HTERT RPE-1 (cell line): ENCODE results near the gene CRYBG2.
"Not testable (repeated sequence)": the region's sequence is repeated elsewhere in the genome, so short reads cannot be mapped to it uniquely, and the experiment has no call there.

Source experiments
- in situ Hi-C: fragments of 300-500 bp; cut with MboI; formaldehyde crosslinking; loops from 4 replicates; pipeline ENCODE4 v1.14.3; 2020; ENCODE audit warnings: low sequenced_read_pairs

CRYBG2 gene

DNA sequence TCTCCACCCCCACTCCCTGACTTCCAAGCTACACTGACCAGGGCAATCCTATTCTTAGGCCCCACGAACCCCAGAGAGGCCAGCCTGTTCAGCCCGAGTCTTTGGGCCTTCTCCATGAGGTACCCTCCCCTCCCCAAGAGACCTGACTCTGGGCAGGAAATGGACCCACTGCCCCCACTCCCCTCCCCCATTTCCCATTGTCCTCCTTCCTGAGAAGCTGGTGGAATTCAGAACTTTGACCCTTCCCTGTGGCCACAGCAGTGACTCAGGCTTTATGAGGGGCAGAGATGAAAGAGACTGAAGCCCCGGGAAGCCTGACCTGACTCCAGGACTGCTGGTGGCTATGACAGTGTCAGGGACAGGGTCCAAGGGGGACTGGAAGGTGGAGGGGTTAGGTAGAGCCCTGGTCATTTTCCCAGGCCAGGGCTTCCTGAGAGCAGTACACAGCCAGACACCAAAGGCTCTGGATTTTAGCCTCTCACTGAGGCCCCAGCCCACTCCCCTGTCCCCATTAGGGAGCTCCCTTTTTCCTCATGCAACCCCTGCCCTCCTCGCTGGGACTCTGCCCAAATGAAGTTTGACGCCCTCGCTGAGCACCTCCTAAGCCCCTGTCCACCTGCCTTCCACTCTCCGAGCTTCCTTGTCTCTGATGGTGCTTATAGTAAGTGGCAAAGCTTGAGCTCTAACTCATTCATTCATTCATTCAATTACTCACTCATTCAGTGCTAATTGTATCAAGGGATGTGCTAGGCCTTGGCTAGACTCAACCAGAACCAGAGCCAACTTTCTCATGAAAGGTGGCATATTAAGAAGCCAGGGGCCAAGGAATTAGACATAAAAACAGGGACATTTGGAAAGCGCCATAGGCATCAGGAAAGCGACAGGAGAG lies 3.0 kb downstream of the CRYBG2 start:
- in situ Hi-C loops = no loop called here

DNA sequence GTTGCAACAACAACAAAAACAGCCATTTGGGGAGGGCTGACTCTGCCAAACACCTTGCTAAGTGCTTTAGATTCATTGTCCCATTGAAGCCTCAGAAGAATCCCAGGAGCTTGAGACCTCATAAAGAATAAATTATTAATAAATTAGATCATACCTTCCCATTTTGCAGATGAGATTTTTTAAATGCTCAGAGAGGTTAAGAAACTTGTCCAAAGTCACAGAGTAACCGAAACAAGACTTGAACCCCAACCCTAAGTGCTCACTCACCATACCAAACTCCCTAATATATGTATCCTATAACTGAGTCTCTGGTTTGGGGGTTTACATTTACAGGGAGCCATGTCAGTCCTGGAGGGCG lies 3.6 kb downstream of the CRYBG2 start:
- in situ Hi-C loops = no loop called here

DNA sequence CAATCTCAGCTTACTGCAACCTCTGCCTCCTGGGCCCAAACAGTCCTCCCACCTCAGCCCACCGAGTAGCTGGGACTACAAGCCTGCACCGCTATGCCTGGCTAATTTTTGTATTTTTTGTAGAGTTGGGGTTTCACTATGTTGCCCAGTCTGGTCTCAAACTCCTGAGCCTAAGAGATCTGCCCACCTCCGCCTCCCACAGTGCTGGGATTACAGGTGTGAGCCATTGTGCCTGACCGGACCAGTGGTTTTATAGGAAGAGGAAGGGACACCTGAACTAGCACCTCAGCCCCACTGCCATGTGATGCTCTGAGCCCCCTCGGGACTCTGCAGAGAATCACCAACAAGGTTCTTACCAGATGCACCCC lies 4.1 kb downstream of the CRYBG2 start:
- in situ Hi-C loops = no loop called here

DNA sequence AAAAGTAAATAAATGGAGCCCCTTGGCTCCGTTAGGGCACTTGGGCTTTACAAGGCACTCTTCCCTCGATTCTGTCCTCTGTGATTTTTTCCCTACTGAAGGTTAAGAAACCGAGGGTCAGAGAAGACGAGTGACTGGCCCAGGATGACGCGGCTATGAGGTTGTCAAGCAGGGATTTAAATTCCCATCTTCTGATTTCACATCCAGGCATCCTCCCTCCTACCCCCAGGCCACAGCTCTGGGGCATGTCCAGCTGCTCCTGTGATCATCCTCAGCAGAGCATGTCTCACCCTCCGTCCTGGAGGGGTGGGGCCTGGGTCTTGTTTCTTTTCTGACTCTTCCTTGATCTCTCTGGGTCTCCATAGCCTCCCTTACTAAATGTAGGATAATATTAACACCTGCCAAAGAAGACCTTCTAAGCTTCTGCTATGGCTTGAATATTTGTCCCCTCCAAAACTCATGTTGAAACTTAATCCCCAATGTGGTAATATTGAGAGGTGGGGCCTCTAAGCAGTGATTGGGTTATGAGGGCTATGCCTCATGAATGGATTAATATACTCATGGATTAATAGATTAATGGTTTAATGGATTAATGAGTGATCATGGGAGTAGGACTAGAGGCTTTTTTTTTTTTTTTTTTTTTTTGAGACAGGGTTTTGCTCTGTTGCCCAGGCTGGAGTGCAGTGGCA lies 4.6 kb downstream of the CRYBG2 start:
- in situ Hi-C loops = no loop called here

DNA sequence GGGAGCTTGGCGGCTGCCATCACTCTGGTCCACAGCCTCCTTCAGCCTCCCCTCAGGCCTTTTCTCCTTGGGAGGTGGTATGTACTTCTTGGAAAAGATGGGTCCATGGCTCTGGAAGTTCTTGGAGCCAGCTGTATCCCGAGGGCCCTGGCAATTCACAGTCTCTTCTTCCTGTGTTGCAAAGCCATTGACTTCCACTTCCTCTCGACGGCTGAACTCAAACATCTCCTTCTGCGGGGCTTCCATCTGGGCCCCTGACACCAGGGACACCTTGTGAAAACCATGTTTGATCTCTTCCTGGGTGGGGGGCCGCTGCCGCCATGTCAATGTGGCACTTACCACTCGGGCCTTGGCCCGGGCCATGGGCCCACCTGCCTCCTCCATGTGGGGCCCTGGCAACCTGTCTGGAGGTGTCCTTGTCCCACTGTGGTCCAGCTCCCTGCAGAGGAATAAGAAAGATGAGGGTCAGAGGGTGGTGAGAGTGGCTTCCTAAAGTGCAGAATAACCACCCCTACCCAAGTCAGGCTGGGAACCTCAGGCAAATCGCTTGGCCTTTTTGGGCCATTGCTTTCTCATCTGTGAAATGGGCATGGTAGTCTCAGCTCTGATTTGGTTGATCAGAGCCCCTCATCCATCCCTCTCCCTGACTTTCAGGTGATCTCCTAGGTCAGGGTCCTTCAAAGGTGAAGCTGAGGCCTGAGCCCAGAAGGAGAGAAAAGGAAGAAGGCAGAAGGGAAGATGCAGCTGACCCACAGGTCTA lies 7.5 kb downstream of the CRYBG2 start:
- in situ Hi-C loops = no loop called here

DNA sequence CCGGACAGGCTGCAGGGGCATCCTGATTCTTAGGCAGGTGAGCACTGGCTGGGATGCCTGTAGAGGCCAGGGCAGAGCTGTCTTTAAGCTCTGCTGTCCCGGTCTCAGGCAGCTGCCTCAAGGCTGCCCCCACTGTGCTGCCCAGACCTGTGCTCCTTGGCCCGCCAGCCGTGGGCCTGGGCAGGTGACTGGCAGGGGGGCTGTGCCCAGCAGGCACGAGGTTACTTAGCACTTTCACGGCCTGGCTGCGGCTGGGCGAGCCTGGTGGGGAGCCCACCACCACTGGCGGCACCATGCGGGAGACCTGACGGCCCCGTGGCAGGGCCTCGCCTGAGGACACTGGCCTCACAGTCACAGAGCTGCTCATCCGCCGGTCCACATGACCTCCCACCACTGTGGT lies 8.2 kb downstream of the CRYBG2 start:
- in situ Hi-C loops = no loop called here

DNA sequence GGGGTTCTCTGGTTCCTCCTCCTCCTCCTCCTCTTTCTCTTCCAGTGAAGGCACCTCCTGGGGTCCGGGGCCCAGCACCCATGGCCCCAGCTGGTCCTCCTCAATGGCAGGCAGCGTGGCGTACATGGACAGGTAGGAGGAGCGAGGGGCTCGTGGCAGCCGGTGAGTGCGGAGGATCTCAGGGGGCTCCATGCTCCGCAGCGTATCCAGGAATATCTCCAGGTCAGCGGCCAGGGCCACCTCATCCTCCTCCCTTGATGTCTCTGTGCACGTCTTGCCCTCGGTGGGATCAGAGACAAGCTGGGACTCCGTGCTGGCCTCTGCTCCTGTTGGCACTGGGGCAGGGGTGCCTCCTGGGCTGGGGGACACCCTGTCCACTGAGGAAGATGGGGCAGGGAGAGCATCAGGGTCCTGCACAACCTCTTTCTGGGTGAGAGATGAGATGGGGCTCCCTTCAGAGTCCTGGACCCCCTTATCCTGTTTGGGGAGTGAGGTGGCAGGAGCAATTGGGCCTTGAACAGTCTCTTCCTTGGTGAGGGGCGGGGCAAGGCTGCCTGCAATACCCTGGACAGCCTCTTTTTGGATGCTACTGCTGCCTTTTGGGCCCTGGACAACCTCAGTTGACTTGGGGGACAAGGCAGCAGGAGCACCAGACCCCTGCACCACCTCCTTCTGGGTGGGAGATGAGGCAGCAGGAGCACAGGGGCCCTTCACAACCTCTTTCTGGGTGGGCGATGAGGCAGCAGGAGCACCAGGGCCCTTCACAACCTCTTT lies 9.6 kb downstream of the CRYBG2 start:
- in situ Hi-C loops = no loop called here

DNA sequence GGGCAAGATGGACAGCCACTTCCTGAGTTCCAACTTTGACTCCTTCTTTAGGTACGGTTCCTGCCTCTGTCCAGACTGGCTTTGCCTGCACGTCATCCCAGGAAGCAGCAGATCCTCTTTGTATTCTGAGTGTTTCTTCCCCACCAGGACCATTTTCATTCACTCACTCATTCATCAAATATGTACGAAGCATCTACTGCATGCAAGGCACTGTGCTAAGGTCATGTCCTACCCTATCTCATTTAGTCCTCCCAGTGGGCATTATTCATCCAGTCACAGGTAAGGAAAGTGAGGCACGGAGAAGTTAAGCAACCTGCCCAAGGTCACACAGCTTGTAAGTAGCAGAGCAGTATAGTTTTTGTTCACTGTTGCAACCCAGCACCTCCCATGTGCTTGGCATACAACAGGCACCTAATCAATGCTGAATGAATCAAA lies 13.9 kb downstream of the CRYBG2 start:
- in situ Hi-C loops = no loop called here

DNA sequence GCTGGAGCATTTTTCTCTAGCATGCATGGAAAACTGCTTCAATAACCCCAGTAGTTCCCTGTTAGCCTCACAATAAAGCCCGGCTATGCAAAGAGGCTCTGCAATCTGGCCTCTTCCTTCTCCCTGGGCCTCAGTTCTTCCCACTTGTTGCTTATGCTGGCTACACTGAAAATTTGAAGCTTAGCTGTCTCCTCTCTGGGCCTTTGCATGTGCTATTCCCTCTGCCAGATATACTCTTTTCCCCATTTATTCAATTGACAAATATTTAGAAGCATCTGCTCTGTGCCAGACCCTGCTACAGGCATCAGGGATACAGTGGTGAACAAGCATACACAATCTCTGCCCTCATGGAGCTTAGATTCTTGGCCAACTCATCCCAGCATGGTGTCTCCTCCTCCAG lies 15.3 kb downstream of the CRYBG2 start:
- in situ Hi-C loops = no loop called here

DNA sequence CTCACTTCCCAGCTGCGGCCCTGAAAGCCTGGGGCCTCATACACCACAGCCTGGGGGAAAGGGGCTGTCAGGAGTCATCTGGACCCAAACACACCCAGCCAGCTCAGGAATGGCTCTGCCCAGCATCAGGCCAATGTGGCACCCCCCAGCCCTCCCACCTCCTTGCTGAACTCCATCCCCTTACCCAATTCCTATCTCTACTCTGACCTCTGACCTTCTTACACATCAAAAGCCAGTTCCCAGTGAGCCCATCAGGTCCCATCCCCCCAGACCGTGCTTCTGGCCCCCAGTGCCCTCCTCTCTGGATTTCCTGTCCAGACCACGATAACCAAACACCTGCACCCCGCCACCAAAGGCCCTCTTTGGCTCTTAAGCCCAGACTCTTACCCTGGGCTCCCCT lies 16.3 kb downstream of the CRYBG2 start:
- in situ Hi-C loops = no loop called here

DNA sequence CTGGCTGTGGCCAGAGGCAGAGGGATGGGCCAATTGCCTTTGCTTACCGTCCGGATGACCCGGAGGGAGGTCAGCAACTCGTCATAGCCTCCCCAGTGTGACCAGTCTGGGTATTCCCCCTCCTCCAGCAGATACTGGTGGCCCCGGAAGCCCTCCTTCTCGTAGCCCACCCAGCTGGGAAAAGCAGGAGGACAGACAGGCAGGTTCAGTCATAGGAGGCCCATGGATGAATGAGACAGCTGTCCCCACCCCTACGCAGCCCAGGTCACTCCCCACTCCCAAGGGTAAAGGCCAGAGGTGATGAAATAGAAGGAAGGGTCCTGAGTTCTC lies 16.8 kb downstream of the CRYBG2 start:
- in situ Hi-C loops = no loop called here

DNA sequence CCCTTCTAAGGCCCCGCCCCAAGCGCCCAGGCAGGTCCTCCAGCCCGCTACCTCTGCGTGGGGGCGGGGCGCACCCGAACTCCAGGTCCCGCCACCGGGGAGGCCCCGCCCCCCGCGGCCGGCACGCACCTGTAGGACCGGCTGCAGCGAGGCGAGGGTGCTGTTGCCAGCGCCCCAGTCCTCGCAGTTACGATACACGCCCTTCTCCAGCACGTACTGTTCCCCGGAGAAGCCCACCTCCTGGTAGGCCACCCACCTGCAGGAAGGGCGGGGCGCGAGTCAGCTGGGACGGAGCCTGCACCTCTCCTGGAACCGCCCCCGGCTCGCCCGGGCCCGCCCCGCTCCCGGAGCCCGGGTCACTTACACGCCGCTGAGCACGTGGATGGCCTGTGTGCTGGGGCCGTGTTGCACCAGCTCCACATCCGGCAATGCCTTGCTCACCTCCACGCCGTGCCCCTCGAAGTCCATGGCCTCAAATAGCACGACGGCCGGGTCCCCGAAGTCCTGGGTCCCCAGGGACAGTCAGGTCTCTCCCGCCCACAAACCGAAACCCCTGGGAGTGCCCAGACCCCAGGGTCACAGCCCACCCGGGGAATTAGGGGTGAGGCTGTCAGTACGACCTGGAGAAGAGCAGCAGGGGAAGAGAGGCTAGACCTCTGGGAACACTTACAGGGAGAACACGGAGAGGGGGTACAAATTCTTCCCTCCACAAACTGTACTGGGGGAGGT lies 17.3 kb downstream of the CRYBG2 start:
- in situ Hi-C loops = no loop called here

DNA sequence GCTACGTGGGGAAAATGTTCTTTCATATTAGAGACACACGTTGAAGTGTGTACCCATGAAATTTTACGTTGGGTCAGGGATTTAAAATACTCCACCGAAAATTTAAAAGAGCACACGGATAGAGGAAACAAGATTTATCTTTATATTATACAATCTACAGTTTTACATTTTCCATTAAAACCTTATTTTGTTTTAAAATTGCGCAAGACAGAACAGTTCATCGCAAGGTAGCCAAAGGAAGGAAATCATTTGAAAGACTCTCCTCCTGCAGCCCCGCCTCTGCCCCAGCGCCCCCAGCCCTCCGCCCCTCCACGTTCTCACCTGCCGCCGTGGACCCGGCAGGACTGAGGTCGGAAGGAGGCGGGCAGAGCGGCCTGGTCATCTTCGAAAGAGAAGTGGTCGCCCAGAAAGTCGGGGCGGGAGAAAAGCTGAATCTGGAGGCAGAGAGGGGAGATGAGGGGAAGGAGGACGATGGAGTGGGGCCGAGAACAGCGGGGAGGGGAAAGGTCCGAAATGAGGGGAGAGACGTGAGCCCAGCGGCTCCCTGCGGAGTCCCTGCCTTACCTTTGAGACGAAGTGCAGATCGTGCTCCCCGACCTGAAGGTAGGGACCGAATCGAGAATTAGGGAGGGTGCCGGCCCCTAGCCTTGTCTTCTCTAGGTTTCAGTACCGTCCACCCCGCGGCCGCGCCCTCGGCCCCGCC lies 18.0 kb downstream of the CRYBG2 start:
- in situ Hi-C loops = no loop called here

DNA sequence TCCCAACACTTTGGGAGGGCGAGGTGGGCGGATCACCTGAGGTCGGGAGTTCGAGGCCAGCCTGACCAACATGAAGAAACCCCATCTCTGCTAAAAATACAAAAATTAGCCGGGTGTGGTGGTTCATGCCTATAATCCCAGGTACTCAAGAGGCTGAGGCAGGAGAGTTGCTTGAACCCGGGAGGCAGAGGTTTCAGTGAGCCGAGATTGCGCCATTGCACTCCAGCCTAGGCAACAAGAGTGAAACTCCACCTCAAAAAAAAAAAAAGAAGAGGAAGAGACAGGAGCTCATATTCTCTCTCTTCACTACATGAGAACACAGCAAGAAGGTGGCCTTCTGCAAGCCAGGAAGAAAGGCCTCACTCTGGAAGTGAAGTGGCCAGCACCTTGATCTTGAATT lies 20.6 kb downstream of the CRYBG2 start:
- in situ Hi-C loops = not testable (repeated sequence)

DNA sequence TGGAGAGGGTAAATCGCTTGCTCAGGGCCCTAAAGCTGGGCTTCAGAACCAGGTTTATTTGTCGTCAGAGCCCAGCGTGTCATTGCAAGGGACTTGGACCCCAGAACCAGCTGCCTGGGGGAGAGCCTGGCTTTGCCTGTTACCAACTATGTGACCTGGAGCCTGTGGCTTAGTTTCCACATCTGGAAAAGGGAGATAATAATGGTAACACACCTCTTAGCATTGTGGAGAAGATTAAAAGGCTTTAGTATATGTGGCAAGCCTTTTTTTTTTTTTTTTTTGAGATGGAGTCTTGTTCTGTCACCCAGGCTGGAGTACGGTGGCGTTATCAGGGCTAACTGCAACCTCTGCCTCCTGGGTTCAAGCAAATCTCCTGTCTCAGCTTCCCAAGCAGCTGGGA lies 23.7 kb downstream of the CRYBG2 start:
- in situ Hi-C loops = no loop called here

DNA sequence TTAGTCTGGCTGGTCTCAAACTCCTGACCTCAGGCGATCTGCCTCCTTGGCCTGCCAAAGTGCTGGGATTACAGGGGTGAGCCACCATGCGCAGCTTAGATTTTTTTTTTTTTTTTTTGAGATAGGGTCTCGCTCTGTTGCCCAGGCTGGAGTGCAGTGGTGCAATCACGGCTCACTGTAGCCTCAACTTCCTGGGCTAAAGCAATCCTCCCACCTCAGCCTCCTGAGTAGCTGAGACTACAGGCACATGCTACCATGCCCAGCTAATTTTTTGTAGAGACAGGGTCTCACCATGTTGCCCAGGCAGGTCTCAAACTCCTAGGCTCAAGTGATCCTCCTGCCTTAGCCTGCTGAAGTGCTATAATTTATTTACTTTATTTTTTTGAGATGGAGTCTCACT lies 24.6 kb downstream of the CRYBG2 start:
- in situ Hi-C loops = not testable (repeated sequence)

DNA sequence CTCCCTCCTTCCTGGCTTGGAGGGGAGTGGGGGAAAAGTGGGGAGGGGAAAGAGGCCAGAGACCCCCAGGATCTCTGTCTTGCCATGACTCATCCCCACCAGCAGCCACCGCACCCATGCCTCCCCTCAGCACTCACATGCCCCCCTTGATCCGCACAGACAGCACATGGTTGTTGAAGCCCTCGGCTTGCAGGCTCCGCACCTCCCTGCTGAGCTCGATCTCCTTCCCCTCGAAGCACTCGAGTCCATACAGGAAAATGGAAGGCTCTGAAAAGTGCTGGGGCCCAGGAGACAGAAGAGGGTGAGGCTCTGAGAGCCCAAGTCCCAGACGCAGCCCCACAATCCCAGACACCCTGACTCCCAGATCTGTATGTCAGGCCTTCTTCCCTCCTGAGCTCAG lies 25.3 kb downstream of the CRYBG2 start:
- in situ Hi-C loops = no loop called here

DNA sequence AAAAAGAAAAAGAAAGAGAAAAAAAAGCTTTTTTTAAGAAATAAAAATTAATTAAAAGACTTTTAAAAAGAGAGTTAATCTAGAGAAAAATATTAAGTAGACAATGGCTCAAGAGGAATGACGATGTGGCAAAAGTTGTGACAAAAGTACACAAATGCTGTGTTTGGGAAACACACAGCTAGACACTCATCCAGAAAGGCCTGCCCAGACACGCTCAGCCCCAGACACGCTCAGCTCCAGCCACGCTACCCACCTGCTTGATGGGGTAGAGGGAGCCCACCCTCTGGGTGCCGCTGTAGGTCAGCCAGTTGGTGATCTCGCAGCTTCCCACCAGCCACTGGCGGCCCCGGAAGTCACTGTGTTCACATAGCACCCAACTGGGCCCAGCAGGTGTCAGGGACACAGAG lies 26.0 kb downstream of the CRYBG2 start:
- in situ Hi-C loops = no loop called here

DNA sequence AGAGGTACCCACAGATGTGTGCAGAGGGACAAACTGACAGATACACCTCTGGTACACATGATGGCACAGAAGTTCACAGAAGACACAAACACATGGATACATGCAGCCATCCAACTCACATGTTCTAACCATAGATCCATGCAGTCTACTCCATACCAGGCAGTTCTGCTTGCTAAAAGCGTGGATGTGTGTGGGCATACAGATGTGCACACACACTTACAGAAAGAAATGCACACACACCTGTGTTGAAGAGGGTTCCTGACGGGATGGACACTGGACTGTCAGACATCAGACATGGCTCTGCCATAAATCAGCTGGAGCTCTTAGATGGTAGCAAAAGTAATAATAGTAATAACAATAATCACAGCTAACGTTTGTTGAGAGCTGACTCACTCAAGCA lies 29.4 kb downstream of the CRYBG2 start:
- in situ Hi-C loops = no loop called here

DNA sequence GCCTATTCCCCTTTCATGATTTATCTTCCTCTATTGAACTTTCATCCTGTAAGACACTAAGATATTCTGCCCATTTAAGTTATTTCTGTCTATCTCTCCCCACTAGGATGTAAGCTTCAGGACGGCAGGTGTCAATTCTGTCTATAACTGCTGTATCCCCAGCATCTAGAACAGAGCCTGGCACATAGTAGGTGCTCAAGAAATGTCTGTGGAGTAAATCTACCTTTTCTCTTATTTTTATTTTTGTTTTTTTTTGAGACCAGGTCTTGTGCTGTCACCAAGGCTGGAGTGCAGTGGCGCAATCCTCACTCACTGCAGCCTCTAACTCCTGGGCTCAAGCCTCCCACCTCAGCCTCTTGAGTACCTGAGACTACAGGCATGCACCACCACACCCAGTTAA lies 30.5 kb downstream of the CRYBG2 start:
- in situ Hi-C loops = no loop called here
